T-helper 17 cell (primary cell): Measurements from ENCODE around the gene GALNT15. TPM values are rescaled to one million over a fixed set of nuclear protein-coding genes. Genes with fewer than 3 reads are reported as not detected.

Experiments
- ATAC-seq: fragments of 150-1000 bp; cut with Tn5 transposase; 2 replicates; pipeline ENCODE4 v1.10.0; 2021; ENCODE audit warnings: mild to moderate bottlenecking, moderate library complexity
- DNase-seq, 3 donors: peaks; one replicate each; pipeline versions ENCODE4 v3.0.0 to v3.0.0-alpha.2; 2020 to 2021
- H3K9me3 ChIP-seq: one replicate; pipeline ENCODE4 v1.7.0; 2013; ENCODE audit warnings: low read length, mild to moderate bottlenecking; ENCODE audit not compliant: control insufficient read depth, poor library complexity, severe bottlenecking
- H3K27ac Mint-ChIP-seq: one replicate; pipeline ENCODE4 v1.8.0; 2022; ENCODE audit warnings: mild to moderate bottlenecking, moderate library complexity, mixed read lengths
- H3K27me3 Mint-ChIP-seq: one replicate; pipeline ENCODE4 v1.8.0; 2022; ENCODE audit warnings: mixed read lengths
- H3K36me3 Mint-ChIP-seq: one replicate; pipeline ENCODE4 v1.8.0; 2022; ENCODE audit warnings: low read depth, mixed read lengths
- H3K4me1 Mint-ChIP-seq: one replicate; pipeline ENCODE4 v1.8.0; 2022; ENCODE audit warnings: mild to moderate bottlenecking, mixed read lengths
- H3K4me3 Mint-ChIP-seq: one replicate; pipeline ENCODE4 v1.8.0; 2022; ENCODE audit warnings: mild to moderate bottlenecking, moderate library complexity, mixed read lengths
- total RNA-seq, 4 donors: library from RNA in 2 of 4; stranded (reverse) in 2 of 4; gene quantifications; one replicate each; pipeline ENCODE4 v1.2.3 and lab custom pipeline; 2022 to 2026

Gene GALNT15
- total RNA-seq, 2 donors from 2014 or later, result 0.42 TPM; not detected in 1

DNA sequence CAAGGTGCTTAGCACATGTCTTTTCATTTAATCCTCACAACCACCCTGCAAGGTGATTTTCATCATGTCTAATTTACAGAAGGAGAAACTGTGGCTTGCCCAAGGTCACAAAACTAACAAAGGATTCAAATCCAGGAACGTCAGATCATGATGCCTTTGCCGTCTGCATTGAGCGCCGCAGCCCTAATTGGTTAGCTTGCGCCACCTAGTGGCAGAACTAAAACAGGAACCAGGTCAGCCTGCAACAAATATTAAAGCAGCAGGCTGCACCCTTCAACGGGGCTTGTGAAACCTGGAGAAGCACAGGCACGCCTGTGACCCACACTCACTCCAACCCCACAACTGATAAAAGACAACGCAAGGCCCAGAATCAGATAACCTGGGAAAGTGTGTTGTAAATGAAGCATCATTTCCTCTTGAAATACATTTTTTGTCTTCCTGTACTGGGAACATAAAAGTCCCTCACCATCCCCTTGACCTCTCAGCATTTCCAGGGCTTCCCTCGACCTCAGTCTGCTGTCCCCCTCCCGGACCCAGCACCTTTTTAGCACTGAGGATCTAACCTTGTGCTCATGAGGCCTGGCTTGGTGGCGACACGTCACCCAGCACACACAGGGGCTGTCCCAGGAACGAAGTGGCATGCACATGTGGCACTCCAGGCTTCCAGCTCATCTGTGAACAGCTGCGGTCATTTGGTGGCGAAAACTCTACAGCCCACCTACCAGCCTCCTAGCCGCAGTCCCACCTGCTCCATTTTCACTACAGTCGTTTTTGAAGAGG lies 73.0 kb downstream of the GALNT15 start:
- H3K4me1 Mint-ChIP-seq, result peaks cover 13% of the 10 kb centered on the region
- peaks cover 7% of the 10 kb centered on the region for H3K27me3 Mint-ChIP-seq
- H3K36me3 Mint-ChIP-seq, result peaks cover 2% of the 10 kb centered on the region
- H3K9me3 ChIP-seq, result no peaks in the 10 kb centered on the region
- ATAC-seq, result peak; percentile 94
- H3K27ac Mint-ChIP-seq, result peak overlapping the region; percentile 63
- peak; percentile 49 to 70 (median 52) for DNase-seq
- peak overlapping the region; percentile 75 for H3K4me3 Mint-ChIP-seq

DNA sequence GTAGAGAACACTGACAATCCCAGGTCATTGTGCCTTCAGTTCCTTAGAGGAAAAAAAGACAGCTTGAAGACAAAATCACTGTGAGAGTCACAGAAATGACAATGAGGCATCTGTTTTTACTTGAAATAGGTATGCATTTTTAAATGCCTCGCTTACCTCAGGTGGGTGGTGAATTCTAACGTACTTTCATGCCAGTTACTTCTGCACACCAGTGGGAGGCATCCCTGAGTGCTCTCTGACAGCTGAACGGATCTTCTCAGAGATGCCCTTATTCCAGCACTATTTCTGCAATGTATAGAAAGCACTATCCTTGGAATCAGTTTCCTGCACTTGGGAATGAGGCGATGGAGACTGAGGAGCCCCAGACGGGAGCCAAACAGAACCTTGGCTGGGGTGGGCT lies 74.1 kb downstream of the GALNT15 start:
- DNase-seq, result no peak
- peaks cover under 1% of the 10 kb centered on the region for H3K36me3 Mint-ChIP-seq
- H3K4me1 Mint-ChIP-seq, result peaks cover 8% of the 10 kb centered on the region
- peak overlapping the region; percentile 63 for H3K27ac Mint-ChIP-seq
- H3K9me3 ChIP-seq, result no peaks in the 10 kb centered on the region
- peaks cover 1% of the 10 kb centered on the region for H3K27me3 Mint-ChIP-seq
- no peak for ATAC-seq
- no peak overlapping the region for H3K4me3 Mint-ChIP-seq

GRCh38 chr3:16249336-16249735 lies 74.9 kb downstream of the GALNT15 start:
- Mint-ChIP-seq H3K27me3 (no peaks in the 10 kb centered on the region), H3K4me3 (no peak overlapping the region), H3K4me1 (peaks cover 10% of the 10 kb centered on the region), H3K27ac (no peak overlapping the region), H3K36me3 (no peaks in the 10 kb centered on the region)
- no peak for ATAC-seq
- no peak for DNase-seq
- no peaks in the 10 kb centered on the region for H3K9me3 ChIP-seq

- peaks cover 12% of the 10 kb centered on the region for H3K4me1 Mint-ChIP-seq
- ATAC-seq, result no peak
- no peak overlapping the region for H3K27ac Mint-ChIP-seq
- DNase-seq, result no peak
- no peaks in the 10 kb centered on the region for H3K36me3 Mint-ChIP-seq
- no peaks in the 10 kb centered on the region for H3K9me3 ChIP-seq
- no peaks in the 10 kb centered on the region for H3K27me3 Mint-ChIP-seq
- no peak overlapping the region for H3K4me3 Mint-ChIP-seq
These were observed 75.4 kb downstream of the GALNT15 start for GRCh38 chr3:16249886-16250285.

DNA sequence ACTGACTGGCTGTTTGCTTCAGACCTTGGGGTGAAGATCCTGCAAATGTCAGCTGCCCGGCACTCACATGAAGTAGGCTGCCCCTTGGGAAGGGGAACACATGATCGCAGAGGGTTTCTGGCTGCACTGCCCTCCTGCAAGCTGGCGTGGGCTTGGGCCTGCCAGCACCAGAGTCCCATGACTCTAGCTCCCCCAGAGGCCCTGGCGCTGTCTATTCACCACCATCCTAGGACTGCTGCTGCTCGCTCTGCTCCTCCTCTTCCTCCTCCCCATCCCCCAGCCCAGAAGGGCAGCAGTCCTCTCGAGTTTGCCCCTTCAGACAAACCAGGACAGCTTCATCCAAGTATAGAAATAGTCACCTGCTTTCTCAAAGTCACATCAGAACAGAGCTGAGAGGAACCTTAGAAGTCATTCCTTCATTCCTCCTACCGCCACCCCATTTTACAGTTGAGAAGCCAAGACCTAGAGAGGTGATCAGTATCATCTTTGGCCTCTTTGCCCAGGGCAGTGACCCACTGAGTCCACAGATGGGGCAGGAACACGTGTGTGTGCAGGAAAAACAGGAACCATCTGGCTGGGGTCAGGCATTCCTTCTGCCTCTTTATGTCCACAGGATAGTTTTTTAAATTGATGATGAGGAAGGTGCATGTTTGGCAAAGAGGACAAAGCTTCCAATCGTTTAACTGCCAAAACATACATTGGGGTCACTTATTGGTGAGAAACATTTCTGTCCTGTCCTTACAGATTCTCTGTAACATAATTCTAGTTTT lies 77.0 kb downstream of the GALNT15 start:
- H3K9me3 ChIP-seq, result no peaks in the 10 kb centered on the region
- Mint-ChIP-seq H3K36me3 (no peaks in the 10 kb centered on the region), H3K4me1 (peaks cover 10% of the 10 kb centered on the region), H3K27me3 (no peaks in the 10 kb centered on the region), H3K4me3 (no peak overlapping the region), H3K27ac (no peak overlapping the region)
- ATAC-seq (no peak), DNase-seq (no peak)

DNA sequence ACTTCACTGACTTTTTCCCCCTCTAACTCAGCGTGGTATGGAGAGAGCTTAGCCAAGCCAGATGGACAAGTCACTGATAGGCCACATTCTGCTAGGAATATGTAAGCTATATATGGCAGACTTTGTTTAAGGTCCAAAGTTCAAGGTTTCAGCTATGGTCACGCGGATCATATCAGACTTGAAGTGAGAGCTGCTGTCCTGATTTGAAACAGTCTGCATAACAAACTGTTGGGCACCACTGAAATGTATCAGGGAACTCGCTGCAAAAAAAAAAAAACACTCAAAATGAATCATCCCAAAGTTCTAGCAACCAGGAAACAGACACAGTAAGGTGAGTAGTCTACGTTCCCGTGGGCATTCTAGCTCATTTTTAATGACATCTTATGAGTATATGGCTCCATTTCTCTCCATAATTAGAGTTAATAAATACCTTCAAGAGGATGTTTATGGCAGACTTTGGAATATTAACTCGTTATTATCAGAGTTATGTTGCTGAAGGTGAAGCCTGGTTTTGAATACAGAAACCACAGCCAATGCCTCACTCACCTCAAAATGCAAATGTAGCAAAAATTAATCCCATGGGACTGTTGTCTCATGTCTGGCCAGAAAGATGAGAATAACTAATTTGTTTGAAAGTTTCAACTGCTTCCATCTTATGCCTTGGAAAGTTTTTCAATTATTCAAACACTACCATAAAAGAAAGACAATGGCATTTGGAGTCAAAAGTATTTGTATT lies 77.9 kb downstream of the GALNT15 start:
- DNase-seq, result no peak
- no peak for ATAC-seq
- H3K9me3 ChIP-seq, result no peaks in the 10 kb centered on the region
- Mint-ChIP-seq H3K36me3 (no peaks in the 10 kb centered on the region), H3K4me1 (peaks cover 10% of the 10 kb centered on the region), H3K27me3 (no peaks in the 10 kb centered on the region), H3K4me3 (no peak overlapping the region), H3K27ac (no peak overlapping the region)

DNA sequence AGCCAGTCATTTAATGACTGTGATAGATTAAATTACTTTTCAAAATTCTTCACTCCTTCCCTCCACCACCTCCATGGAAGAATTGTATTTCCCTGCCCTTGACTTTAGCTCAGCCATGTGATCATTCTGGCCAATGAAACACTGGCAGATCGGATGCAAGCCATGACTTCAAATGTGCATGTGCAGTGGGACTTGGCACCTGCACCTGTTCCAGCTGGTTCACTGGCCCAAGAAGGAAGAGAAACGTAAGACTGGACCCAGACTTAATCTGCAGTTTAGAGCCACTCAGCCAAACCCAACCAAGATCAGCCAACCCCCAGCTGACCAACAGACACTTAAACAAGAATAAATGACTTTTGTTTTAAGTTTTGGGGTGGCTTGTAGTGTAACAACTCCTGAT lies 78.5 kb downstream of the GALNT15 start:
- H3K4me3 Mint-ChIP-seq, result no peak overlapping the region
- H3K27ac Mint-ChIP-seq, result no peak overlapping the region
- H3K27me3 Mint-ChIP-seq, result no peaks in the 10 kb centered on the region
- no peaks in the 10 kb centered on the region for H3K9me3 ChIP-seq
- H3K36me3 Mint-ChIP-seq, result no peaks in the 10 kb centered on the region
- DNase-seq (no peak), ATAC-seq (no peak)
- peaks cover 7% of the 10 kb centered on the region for H3K4me1 Mint-ChIP-seq

DNA sequence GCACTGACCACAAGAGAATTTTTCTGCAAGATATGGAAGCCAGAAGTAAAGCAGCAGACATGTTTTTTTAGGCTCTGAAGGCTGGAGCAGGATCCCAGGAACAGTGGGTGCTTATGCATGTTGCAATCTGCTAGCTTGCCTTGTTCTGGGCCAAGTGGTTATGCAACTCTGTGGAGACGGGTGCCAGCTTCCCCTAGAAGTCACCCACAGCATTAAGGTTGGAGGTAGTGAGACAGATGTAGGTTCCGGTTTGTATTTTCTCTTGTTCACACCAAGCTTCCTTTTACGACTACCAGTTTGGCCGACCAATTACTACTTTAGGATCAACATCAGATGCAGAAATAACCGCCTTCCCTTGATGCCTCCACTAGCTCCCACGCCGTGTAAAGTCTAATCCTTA lies 79.1 kb downstream of the GALNT15 start:
- Mint-ChIP-seq H3K36me3 (no peaks in the 10 kb centered on the region), H3K27me3 (no peaks in the 10 kb centered on the region), H3K27ac (no peak overlapping the region), H3K4me3 (no peak overlapping the region), H3K4me1 (peaks cover 4% of the 10 kb centered on the region)
- ATAC-seq (no peak), DNase-seq (no peak)
- H3K9me3 ChIP-seq, result no peaks in the 10 kb centered on the region

- Mint-ChIP-seq H3K4me1 (peaks cover 4% of the 10 kb centered on the region), H3K4me3 (no peak overlapping the region), H3K27ac (peak overlapping the region; percentile 14), H3K36me3 (no peaks in the 10 kb centered on the region), H3K27me3 (no peaks in the 10 kb centered on the region)
- DNase-seq, result no peak
- H3K9me3 ChIP-seq, result no peaks in the 10 kb centered on the region
- no peak for ATAC-seq
These were observed 80.4 kb downstream of the GALNT15 start for GRCh38 chr3:16254916-16255315.

DNA sequence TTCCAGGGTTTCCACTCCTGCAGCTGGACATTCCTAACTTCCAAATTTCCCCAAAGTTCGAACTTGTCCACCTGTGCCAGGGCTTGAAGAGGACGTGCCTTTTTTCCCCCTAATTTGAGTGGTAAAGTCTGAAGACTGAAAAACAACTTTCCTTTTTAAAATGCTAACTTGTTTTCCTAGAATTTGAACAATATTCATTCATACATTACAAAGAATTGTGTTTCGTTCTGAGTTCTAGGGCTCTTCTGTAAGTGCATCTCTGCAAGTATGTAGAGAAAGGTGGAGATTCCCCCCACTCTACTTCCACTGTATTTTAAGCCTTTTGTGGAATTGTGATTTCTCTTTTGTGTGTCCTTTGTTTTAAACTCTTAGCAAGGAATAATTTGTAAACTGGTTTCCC lies 80.8 kb downstream of the GALNT15 start:
- no peaks in the 10 kb centered on the region for H3K36me3 Mint-ChIP-seq
- H3K27ac Mint-ChIP-seq, result peak overlapping the region; percentile 14
- peaks cover 4% of the 10 kb centered on the region for H3K4me1 Mint-ChIP-seq
- DNase-seq, result no peak
- ATAC-seq, result no peak
- no peaks in the 10 kb centered on the region for H3K27me3 Mint-ChIP-seq
- no peak overlapping the region for H3K4me3 Mint-ChIP-seq
- no peaks in the 10 kb centered on the region for H3K9me3 ChIP-seq

DNA sequence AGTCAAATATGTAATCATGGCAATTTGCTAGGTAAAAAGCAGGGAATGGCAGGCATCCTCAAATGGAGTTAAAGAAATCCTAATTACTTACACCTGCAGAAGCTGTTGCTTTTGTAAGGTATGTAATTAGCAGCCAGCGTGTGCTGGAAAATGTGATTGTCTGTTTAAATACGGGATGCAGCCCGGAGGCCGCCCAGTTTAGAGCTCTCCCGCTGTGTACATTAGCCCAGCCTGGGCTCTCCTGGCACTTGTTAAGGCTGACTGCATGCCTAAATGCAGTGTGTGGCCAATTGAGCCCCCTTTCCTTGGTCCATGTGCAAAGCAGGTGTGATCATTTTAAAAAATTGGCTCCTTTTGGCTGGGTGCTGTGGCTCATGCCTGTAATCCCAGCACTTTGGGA lies 81.2 kb downstream of the GALNT15 start:
- Mint-ChIP-seq H3K27me3 (no peaks in the 10 kb centered on the region), H3K36me3 (no peaks in the 10 kb centered on the region), H3K4me3 (no peak overlapping the region)

DNA sequence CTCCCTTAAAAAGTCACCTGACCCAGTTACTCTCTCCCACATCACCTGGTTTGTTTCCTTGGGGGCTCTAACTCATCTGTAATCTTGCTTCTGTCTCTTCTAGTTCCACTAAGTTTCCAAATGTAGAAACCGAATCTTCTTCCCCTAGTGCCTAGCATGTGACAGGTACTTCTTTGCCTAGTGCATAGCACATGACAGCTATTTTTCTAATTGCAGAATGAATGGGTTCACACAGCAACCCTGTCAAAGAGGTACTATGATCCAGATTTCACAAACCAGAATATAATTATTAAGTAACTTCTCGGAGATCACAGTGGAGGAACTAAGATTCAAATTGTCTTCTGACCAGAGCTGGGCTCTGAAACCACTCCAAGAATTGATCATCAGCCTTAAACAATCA lies 82.8 kb downstream of the GALNT15 start:
- Mint-ChIP-seq H3K4me3 (no peak overlapping the region), H3K4me1 (peaks cover 4% of the 10 kb centered on the region), H3K27me3 (no peaks in the 10 kb centered on the region), H3K27ac (peak overlapping the region; percentile 63), H3K36me3 (no peaks in the 10 kb centered on the region)
- DNase-seq, result no peak
- H3K9me3 ChIP-seq, result no peaks in the 10 kb centered on the region
- ATAC-seq, result no peak

More for the DNA sequence above, 81.2 kb downstream of the GALNT15 start:
- no peak for ATAC-seq
- H3K9me3 ChIP-seq, result no peaks in the 10 kb centered on the region
- DNase-seq, result no peak
- Mint-ChIP-seq H3K27ac (no peak overlapping the region), H3K4me1 (peaks cover 4% of the 10 kb centered on the region)

GRCh38 chr3:16258177-16258576 lies 83.7 kb downstream of the GALNT15 start:
- Mint-ChIP-seq H3K4me1 (peaks cover 4% of the 10 kb centered on the region), H3K36me3 (no peaks in the 10 kb centered on the region), H3K27ac (no peak overlapping the region), H3K4me3 (no peak overlapping the region), H3K27me3 (no peaks in the 10 kb centered on the region)
- no peak for DNase-seq
- no peak for ATAC-seq
- H3K9me3 ChIP-seq, result no peaks in the 10 kb centered on the region
